DND-41 (cell line): ENCODE data around the gene SPC24.

ENCODE experiments used
- ATAC-seq: fragments of 200-7000 bp; cut with Tn5 transposase; 3 replicates; pipeline ENCODE4 v1.9.1; 2021; ENCODE audit warnings: low read depth; ENCODE audit not compliant: insufficient read depth
- DNase-seq: peaks from one replicate; pipeline ENCODE4 v3.0.0-alpha.2; 2020
- H2AFZ ChIP-seq: 2 replicates; pipeline ENCODE4 v1.6.0; 2012; ENCODE audit warnings: low read depth, low read length
- H3K27ac ChIP-seq: 2 replicates; pipeline ENCODE4 v1.5.1; 2012; ENCODE audit warnings: low read length, inconsistent platforms
- H3K27me3 ChIP-seq: fragments of 200-600 bp; sonication (generic); 2 replicates; pipeline ENCODE4 v1.6.0; 2012; ENCODE audit warnings: low read length, mild to moderate bottlenecking, inconsistent platforms; ENCODE audit not compliant: insufficient read depth, poor library complexity
- H3K36me3 ChIP-seq: 2 replicates; pipeline ENCODE4 v1.5.1; 2012; ENCODE audit warnings: low read length, inconsistent platforms; ENCODE audit not compliant: insufficient read depth
- H3K4me1 ChIP-seq: 2 replicates; pipeline ENCODE4 v1.5.1; 2012; ENCODE audit warnings: mild to moderate bottlenecking, low read length; ENCODE audit not compliant: insufficient read depth
- H3K4me2 ChIP-seq: 2 replicates; pipeline ENCODE4 v1.6.0; 2012; ENCODE audit warnings: mild to moderate bottlenecking, moderate library complexity, low read length, inconsistent platforms; ENCODE audit not compliant: insufficient read depth
- H3K4me3 ChIP-seq, 2 experiments: fragments of 200-600 bp in 1 of 2; shearing (Covaris generic) in 1 of 2; 2 replicates each; pipeline ENCODE4 v1.5.1; 2012 to 2016; ENCODE audit warnings: inconsistent platforms in 2 of 2, low read length in 2 of 2, mild to moderate bottlenecking in 2 of 2, low read depth in 1 of 2, moderate library complexity in 1 of 2
- H3K79me2 ChIP-seq: 2 replicates; pipeline ENCODE4 v1.6.0; 2012; ENCODE audit warnings: low read length, inconsistent platforms; ENCODE audit not compliant: insufficient read depth
- H3K9ac ChIP-seq: 2 replicates; pipeline ENCODE4 v1.6.0; 2012; ENCODE audit warnings: low read depth, mild to moderate bottlenecking, inconsistent platforms, low read length, moderate library complexity
- H3K9me3 ChIP-seq: 2 replicates; pipeline ENCODE4 v1.5.1; 2012; ENCODE audit warnings: low read length, moderate library complexity, mild to moderate bottlenecking, inconsistent platforms; ENCODE audit not compliant: insufficient read depth, severe bottlenecking
- H4K20me1 ChIP-seq: 2 replicates; pipeline ENCODE4 v1.6.0; 2012; ENCODE audit warnings: low read length; ENCODE audit not compliant: insufficient read depth
- EZH2 ChIP-seq: IDR thresholded peaks from 3 replicates; pipeline ENCODE4 v1.6.1; 2012; ENCODE audit warnings: borderline replicate concordance, low read depth, mild to moderate bottlenecking, moderate library complexity, low read length, inconsistent platforms; ENCODE audit not compliant: severe bottlenecking
- TF ChIP-seq, protein P1 (sequence below): IDR thresholded peaks from 2 replicates; pipeline ENCODE4 v1.5.1; 2012; ENCODE audit warnings: borderline replicate concordance, low read length, moderate library complexity, mild to moderate bottlenecking; ENCODE audit not compliant: poor library complexity, severe bottlenecking; ENCODE audit errors: extremely low read depth

SPC24 gene

DNA sequence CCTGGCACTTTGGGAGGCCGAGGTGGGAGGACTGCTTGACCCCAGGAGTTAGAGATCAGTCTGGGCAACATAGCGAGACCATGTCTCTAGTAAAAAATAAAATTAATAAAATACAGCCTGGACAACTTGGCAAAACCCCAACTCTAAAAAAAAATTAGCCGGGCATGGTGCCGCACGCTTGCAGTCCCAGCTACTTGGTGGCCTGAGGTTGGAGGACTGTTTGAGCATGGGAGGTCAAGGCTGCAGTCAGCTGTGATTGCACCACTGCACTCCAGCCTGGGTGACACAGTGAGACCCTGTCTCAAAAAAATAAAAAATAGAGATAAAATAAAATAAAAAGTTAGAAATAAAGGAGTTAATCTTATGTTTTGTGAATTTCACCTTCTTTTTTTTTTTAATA is 15.6 kb upstream of the SPC24 start:
- Histone ChIP-seq H3K27ac (no peak overlapping the region), H3K79me2 (no peaks in the 10 kb centered on the region), H3K4me3 (no peak overlapping the region), H3K27me3 (no peaks in the 10 kb centered on the region), H2AFZ (no peak overlapping the region), H4K20me1 (no peaks in the 10 kb centered on the region), H3K36me3 (no peaks in the 10 kb centered on the region), H3K9ac (no peak overlapping the region), H3K4me1 (no peaks in the 10 kb centered on the region), H3K9me3 (no peaks in the 10 kb centered on the region), H3K4me2 (no peak overlapping the region)
- TF ChIP-seq EZH2 = no peak
- TF ChIP-seq, protein P1, sequence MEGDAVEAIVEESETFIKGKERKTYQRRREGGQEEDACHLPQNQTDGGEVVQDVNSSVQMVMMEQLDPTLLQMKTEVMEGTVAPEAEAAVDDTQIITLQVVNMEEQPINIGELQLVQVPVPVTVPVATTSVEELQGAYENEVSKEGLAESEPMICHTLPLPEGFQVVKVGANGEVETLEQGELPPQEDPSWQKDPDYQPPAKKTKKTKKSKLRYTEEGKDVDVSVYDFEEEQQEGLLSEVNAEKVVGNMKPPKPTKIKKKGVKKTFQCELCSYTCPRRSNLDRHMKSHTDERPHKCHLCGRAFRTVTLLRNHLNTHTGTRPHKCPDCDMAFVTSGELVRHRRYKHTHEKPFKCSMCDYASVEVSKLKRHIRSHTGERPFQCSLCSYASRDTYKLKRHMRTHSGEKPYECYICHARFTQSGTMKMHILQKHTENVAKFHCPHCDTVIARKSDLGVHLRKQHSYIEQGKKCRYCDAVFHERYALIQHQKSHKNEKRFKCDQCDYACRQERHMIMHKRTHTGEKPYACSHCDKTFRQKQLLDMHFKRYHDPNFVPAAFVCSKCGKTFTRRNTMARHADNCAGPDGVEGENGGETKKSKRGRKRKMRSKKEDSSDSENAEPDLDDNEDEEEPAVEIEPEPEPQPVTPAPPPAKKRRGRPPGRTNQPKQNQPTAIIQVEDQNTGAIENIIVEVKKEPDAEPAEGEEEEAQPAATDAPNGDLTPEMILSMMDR = no peak
- ATAC-seq (no peak), DNase-seq (no peak)

GRCh38 chr19:11169896-11170678 is 14.5 kb upstream of the SPC24 start:
- no peak overlapping the region for H3K9ac ChIP-seq
- H4K20me1 ChIP-seq = no peaks in the 10 kb centered on the region
- DNase-seq (no peak), ATAC-seq (no peak)
- H2AFZ ChIP-seq = no peak overlapping the region
- no peaks in the 10 kb centered on the region for H3K27me3 ChIP-seq
- no peak overlapping the region for H3K4me3 ChIP-seq
- H3K79me2 ChIP-seq = no peaks in the 10 kb centered on the region
- no peak overlapping the region for H3K27ac ChIP-seq
- no peaks in the 10 kb centered on the region for H3K9me3 ChIP-seq
- TF ChIP-seq, protein P1 = no peak
- TF ChIP-seq EZH2 = no peak
- no peaks in the 10 kb centered on the region for H3K4me1 ChIP-seq
- no peak overlapping the region for H3K4me2 ChIP-seq
- H3K36me3 ChIP-seq = no peaks in the 10 kb centered on the region

GRCh38 chr19:11168568-11168967 is 13.0 kb upstream of the SPC24 start:
- H2AFZ ChIP-seq = no peak overlapping the region
- no peaks in the 10 kb centered on the region for H3K9me3 ChIP-seq
- H3K27ac ChIP-seq = no peak overlapping the region
- H4K20me1 ChIP-seq = no peaks in the 10 kb centered on the region
- H3K9ac ChIP-seq = no peak overlapping the region
- H3K36me3 ChIP-seq = no peaks in the 10 kb centered on the region
- H3K4me2 ChIP-seq = no peak overlapping the region
- H3K27me3 ChIP-seq = no peaks in the 10 kb centered on the region
- no peaks in the 10 kb centered on the region for H3K4me1 ChIP-seq
- DNase-seq (no peak), ATAC-seq (no peak)
- TF ChIP-seq, protein P1 = no peak
- TF ChIP-seq EZH2 = no peak
- no peak overlapping the region for H3K4me3 ChIP-seq
- H3K79me2 ChIP-seq = no peaks in the 10 kb centered on the region
